Stimulated activated CD8-positive, alpha-beta memory T cell treated with anti-CD3 and anti-CD28 coated beads, Interleukin-15, amount 100 ng/mL, for 24 hours (primary cell): Measurements from ENCODE around the gene ZBTB40.

ENCODE experiments used
- DNase-seq: peaks from one replicate; pipeline ENCODE4 v3.0.0-alpha.2; 2020; ENCODE audit warnings: low read depth

ZBTB40 gene

GRCh38 chr1:22556391-22557104, 104.9 kb downstream of the ZBTB40 start:
- no peak for DNase-seq

DNA sequence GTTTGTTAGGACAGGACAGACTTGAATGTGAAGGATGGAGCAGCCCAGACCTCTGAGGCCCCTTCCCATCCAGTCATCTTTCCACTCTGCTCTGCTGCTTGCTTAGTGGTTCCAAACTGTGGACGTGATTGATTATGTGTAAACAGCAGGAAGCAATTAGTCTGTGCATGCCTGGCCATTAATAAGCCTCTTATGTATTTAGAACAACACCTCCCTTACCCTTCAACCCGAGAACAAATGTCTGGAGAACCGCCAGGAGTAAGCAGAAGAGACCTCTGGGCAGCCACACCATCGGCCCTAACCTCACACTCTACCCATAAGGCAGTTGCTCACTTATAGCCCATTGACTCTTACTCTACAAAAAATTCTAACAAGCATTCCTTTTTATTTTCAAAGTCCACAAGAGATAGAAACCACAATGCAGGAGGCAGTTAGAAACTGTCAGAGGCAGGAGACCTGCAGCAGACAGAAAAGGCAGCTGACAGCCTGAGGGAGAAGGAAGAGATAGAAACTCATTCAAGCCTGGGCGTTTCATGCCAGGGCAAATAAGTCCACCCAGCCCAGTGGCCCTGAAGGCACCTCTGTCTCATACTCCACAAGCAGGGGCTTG, 105.8 kb downstream of the ZBTB40 start:
- no peak for DNase-seq

DNA sequence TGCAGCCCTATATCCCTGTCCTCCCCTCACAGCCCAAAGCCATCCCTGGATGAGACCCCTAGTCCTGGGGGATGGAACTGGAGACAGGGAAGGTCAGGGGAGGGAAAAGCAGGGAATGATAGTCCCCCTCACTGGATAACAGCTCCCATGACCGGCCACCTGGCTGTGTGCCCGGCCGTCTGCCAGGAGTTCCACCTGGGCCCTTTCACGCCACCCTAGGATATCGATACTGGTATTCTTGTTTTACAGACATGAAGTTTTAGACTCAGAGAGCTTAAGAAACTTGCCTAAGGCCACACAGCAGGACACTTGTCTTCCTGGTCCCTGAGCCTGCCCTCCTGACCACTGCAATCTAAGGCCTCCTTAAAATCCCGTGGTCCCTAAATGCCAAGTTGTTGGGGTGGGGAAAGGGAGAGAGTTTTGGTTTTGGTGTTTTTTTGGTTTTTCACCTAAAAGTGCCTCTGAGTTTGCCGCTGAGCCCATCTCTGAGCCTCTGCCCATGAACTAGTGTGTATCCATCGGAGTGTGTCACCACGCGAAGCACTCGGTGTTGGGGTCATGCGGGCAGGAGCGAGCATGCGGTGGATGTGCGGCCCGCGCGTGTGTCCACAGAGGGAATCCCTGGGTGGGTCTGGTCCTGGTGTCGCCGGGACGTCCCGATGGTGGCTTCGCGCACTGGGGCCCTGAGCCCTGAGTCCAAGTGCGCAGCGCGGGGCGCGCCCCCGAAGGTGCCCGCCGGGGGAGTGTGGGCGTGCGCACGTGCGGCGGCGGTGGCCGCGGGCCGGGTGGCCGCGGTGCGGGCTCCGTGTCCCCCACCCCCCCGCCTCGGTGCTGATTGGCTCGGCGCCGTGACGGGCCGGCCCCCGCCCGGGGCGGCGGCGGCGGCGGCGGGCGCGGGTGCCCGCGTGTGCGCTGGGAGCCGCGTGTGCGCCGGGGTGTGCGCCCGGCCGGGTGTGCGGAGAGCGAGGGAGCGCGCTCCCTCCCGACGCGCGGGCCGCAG, 111.2 kb downstream of the ZBTB40 start, which contains the start of gene EPHA8:
Gene EPHA8, plus strand, starts transcription at position 906 of the 1,000 bp plus-strand sequence. CDS start 147 bp downstream, outside the sequence.
- no peak for DNase-seq

DNA sequence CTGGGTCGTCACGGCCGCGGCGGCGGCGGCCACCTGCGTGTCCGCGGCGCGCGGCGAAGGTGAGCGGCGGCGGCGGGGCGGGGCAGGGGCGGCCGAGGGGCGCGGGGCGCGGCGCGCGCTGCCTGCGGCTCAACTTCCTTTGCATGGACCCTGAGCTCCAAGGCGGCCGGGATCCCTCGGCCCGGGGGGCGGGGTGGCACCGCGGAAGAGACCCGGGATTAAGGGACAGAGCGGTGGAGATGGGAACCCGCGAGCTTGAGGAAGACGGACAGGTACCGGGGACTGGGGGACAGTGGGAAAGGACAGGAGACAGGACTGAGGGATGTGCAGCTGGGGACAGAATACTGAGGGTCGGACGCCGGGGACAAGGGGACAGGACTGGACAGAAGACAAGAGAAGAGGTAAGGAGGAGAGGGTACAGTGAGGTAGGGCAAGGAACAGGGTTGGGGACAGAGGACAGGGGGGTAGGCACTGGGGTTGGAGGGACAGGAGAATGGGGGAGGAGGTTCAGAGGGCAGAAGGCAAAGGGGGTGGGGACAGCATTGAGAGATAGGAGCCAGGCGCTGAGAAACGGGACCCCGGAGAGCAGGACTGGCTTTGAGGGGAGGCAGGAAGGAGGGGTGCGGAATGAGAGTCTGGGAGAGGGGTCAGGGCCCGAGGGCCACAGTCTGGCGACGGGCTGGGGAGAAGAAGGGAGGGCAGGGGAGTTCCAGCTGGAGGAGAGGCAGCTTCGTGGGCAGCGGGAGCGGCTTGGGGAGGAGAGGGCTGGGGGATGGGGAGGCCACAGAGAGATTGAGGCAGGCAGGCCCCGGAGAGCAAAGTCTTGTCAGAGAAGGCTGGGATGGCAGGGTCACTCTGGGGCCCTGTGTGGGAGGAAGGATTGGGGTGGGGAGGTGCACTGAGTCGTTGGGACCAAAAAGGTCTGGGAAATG, 112.3 kb downstream of the ZBTB40 start:
- no peak for DNase-seq

DNA sequence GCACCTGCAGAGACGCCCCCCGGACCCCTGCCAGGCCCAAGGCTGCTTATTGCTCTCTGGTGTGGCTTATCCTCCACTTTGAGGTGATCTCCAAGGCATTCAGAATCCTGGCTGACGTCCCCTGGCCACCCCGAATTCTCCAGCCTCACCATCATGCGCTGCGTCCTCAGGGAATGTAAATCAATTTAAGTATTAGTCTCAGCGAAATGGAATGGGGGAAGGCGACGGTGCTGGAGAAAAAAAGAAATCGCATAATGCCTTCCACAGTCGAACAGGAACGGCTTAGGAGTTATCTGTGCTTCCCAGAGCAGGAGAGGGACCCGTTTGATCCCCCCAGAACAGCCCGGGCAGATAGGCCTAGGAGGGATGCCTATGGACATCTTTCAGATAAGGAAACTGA, 114.5 kb downstream of the ZBTB40 start:
- DNase-seq: no peak

- DNase-seq: no peak
Measured at GRCh38 chr1:22567197-22567596, 115.5 kb downstream of the ZBTB40 start.

DNA sequence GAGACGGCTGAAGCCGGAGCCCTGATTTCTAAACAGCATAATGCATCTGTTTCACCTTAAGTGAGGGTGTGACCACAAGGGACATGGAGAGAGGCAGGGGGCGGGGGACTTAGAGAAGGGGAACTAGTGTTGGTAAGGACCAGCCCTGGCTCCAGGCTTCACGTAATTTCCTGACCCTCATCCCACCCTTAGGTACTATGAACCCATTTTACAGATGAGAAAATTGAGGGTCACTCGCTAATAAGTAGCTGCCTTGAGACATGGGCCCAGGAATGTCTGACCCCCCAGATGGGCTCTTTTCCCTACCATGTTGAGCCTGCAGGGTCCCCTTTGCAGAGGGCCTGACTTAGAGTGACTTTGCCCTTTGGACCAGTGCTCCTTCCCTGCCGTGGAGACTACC, 116.3 kb downstream of the ZBTB40 start:
- DNase-seq: no peak

GRCh38 chr1:22569269-22569668, 117.6 kb downstream of the ZBTB40 start:
- DNase-seq: no peak

DNA sequence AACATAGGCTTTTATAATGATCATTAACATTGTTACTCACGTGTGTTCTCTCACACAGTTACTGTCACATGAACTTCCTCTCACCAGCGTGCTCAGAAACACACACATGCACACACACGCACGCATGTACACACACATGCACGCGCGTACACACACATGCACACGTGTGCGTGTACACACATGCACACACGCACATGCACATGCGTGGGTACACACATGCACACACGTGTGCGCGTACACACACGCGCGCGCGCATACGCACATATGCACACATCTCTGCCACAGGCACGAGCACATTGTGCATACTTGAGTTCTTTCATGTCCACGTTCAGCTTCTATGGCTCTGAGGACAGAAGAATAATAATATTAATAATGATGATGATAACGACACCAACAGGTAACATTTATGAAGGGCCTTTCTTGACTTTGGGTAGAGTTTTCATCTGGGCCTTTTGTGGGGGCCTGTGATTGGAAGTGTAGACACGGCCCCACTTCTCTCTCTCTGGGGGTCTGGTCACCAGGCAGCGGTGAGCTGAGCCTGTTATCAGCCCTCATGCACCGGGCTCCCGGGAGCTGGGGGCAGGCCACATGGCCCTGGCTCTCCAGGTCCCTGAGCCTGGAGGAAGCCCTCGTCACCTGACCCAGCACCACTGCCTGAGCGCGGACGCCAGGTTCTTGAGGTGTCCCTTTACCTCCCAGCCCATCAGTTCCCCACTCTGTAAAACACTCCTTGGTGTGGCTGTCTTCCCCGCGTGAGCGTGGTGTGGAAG, 118.7 kb downstream of the ZBTB40 start:
- no peak for DNase-seq

GRCh38 chr1:22572818-22573217, 121.2 kb downstream of the ZBTB40 start:
- DNase-seq: no peak

GRCh38 chr1:22573237-22573636, 121.6 kb downstream of the ZBTB40 start:
- DNase-seq: no peak

- no peak for DNase-seq
Measured at GRCh38 chr1:22575532-22576149, 124.0 kb downstream of the ZBTB40 start.

GRCh38 chr1:22576150-22576544, 124.5 kb downstream of the ZBTB40 start:
- no peak for DNase-seq

DNA sequence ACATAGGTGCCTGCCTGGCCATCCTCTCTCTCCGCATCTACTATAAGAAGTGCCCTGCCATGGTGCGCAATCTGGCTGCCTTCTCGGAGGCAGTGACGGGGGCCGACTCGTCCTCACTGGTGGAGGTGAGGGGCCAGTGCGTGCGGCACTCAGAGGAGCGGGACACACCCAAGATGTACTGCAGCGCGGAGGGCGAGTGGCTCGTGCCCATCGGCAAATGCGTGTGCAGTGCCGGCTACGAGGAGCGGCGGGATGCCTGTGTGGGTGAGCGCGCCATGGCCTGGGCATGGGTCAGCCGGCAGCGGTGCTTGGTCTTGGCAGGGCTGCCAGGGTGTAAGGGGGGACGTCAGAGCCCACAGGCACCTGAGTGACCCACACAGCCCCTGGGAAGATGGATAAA, 125.0 kb downstream of the ZBTB40 start:
- no peak for DNase-seq

GRCh38 chr1:22578732-22579361, 127.2 kb downstream of the ZBTB40 start:
- no peak for DNase-seq

GRCh38 chr1:22579541-22580155, 128.0 kb downstream of the ZBTB40 start:
- DNase-seq: no peak
